SK-N-SH (cell line): ENCODE data around the gene FLYWCH1. TPM values are rescaled to one million over a fixed set of nuclear protein-coding genes. Genes with fewer than 3 reads are reported as not detected.

ENCODE experiments used
- CTCF ChIA-PET: fragments of 300-600, 350-600 bp; formaldehyde crosslinking; extraction: SDS; loops from one replicate; lab custom pipeline; 2021; lab: Yijun Ruan, JAX
- POLR2A ChIA-PET: fragments of 350-600 bp; sonication (Branson Sonifier 250); formaldehyde crosslinking; extraction: SDS; loops from one replicate; lab custom pipeline; 2020; ENCODE audit warnings: antibody characterized with exemption, inconsistent platforms; lab: Yijun Ruan, JAX
- DNase-seq: peaks from one replicate; pipeline ENCODE4 v3.0.0; 2012
- H2AFZ ChIP-seq: fragments of 200-600 bp; sonication (generic); 2 replicates; pipeline ENCODE4 v1.8.1; 2016; ENCODE audit warnings: antibody characterized with exemption, mild to moderate bottlenecking, low read depth
- H3F3A ChIP-seq: fragments of 200-600 bp; sonication (generic); replicated peaks from 2 replicates; pipeline ENCODE3; 2016; ENCODE audit warnings: antibody characterized with exemption, mild to moderate bottlenecking; ENCODE audit not compliant: insufficient read depth
- H3K27ac ChIP-seq, 2 experiments: fragments of 200-500 bp in 1 of 2; fragments of 200-600 bp in 1 of 2; sonication (Bioruptor generic) in 1 of 2; sonication (generic), shearing (Covaris generic) in 1 of 2; 2 replicates each; pipeline versions ENCODE4 v1.5.1 to v1.6.1; 2014 to 2016; ENCODE audit warnings: low read depth in 2 of 2, inconsistent platforms in 1 of 2, low read length in 1 of 2, mild to moderate bottlenecking in 1 of 2, mixed read lengths in 1 of 2
- H3K27me3 ChIP-seq: fragments of 200-600 bp; sonication (generic), shearing (Covaris generic); 2 replicates; pipeline ENCODE4 v1.6.1; 2016; ENCODE audit warnings: mixed run types; ENCODE audit not compliant: insufficient read depth
- H3K36me3 ChIP-seq, 2 experiments: fragments of 200-500 bp in 1 of 2; fragments of 200-600 bp in 1 of 2; sonication (Bioruptor generic) in 1 of 2; sonication (generic) in 1 of 2; replicated peaks in 1 of 2; 2 replicates each; pipeline versions ENCODE3 to v1.5.1; 2014 to 2016; ENCODE audit warnings: low read length in 1 of 2, mild to moderate bottlenecking in 1 of 2; ENCODE audit not compliant: insufficient read depth in 2 of 2, control insufficient read depth in 1 of 2
- H3K4me1 ChIP-seq, 2 experiments: fragments of 200-500 bp in 1 of 2; fragments of 200-600 bp in 1 of 2; sonication (Bioruptor generic) in 1 of 2; sonication (generic), shearing (Covaris generic) in 1 of 2; 2 replicates each; pipeline versions ENCODE4 v1.5.1 to v1.6.1; 2014 to 2016; ENCODE audit warnings: low read depth in 1 of 2, low read length in 1 of 2, mixed run types in 1 of 2; ENCODE audit not compliant: insufficient read depth in 2 of 2, control insufficient read depth in 1 of 2
- H3K4me2 ChIP-seq: fragments of 200-600 bp; sonication (generic), shearing (Covaris generic); 2 replicates; pipeline ENCODE4 v1.6.1; 2017; ENCODE audit warnings: mixed run types
- H3K4me3 ChIP-seq, 2 experiments: fragments of 200-500 bp in 1 of 2; fragments of 200-600 bp in 1 of 2; sonication (Bioruptor generic) in 1 of 2; sonication (generic), shearing (Covaris generic) in 1 of 2; 2 replicates each; pipeline versions ENCODE4 v1.5.1 to v1.8.1; 2014 to 2016; ENCODE audit warnings: low read depth in 2 of 2, inconsistent platforms in 1 of 2, low read length in 1 of 2, mild to moderate bottlenecking in 1 of 2, mixed read lengths in 1 of 2, moderate library complexity in 1 of 2
- H3K79me2 ChIP-seq: fragments of 200-600 bp; sonication (generic); 2 replicates; pipeline ENCODE4 v1.8.1; 2017; ENCODE audit warnings: mild to moderate bottlenecking; ENCODE audit not compliant: insufficient read depth
- H3K9ac ChIP-seq: fragments of 200-600 bp; sonication (generic); 2 replicates; pipeline ENCODE4 v1.6.1; 2017; ENCODE audit warnings: mixed run types
- H3K9me2 ChIP-seq: fragments of 200-600 bp; sonication (generic); 2 replicates; pipeline ENCODE4 v1.6.1; 2017; ENCODE audit warnings: mixed run types
- H3K9me3 ChIP-seq: fragments of 200-600 bp; sonication (generic); 2 replicates; pipeline ENCODE4 v1.6.1; 2017; ENCODE audit warnings: mixed run types, mild to moderate bottlenecking, moderate library complexity
- H4K20me1 ChIP-seq: fragments of 200-600 bp; sonication (generic); 2 replicates; pipeline ENCODE4 v1.6.1; 2017; ENCODE audit warnings: mild to moderate bottlenecking, mixed run types; ENCODE audit not compliant: insufficient read depth
- CHD2 ChIP-seq: fragments of 150-350 bp; IDR thresholded peaks from 2 replicates; pipeline ENCODE4 v1.6.1; 2018; ENCODE audit warnings: low read length; ENCODE audit not compliant: partially characterized antibody
- ELF1 ChIP-seq: IDR thresholded peaks from 2 replicates; pipeline ENCODE4 v1.4.0; 2012
- EZH2phosphoT487 ChIP-seq: fragments of 200-600 bp; sonication (generic); IDR thresholded peaks from 2 replicates; pipeline ENCODE4 v1.6.1; 2017; ENCODE audit warnings: low read depth, mixed run types, mild to moderate bottlenecking, antibody characterized with exemption, moderate library complexity, borderline replicate concordance
- JUND ChIP-seq: IDR thresholded peaks from 2 replicates; pipeline ENCODE4 v1.4.0; 2012
- MEF2A ChIP-seq: IDR thresholded peaks from 2 replicates; pipeline ENCODE4 v1.4.0; 2012; ENCODE audit warnings: low read depth, borderline replicate concordance
- NRF1 ChIP-seq: IDR thresholded peaks from 2 replicates; pipeline ENCODE4 v1.6.1; 2012; ENCODE audit warnings: low read depth, mild to moderate bottlenecking, low read length
- RCOR1 ChIP-seq: fragments of 150-350 bp; IDR thresholded peaks from 2 replicates; pipeline ENCODE4 v1.6.1; 2017; ENCODE audit warnings: antibody characterized with exemption, low read length
- RFX5 ChIP-seq: IDR thresholded peaks from 2 replicates; pipeline ENCODE4 v1.6.1; 2012; ENCODE audit warnings: mild to moderate bottlenecking, improper control_type of control experiment, low read length
- SIN3A ChIP-seq: IDR thresholded peaks from 2 replicates; pipeline ENCODE4 v1.6.1; 2012; ENCODE audit warnings: low read depth, mild to moderate bottlenecking, low read length, moderate library complexity, borderline replicate concordance
- TEAD4 ChIP-seq: IDR thresholded peaks from 2 replicates; pipeline ENCODE4 v1.4.0; 2012; ENCODE audit warnings: mild to moderate bottlenecking, borderline replicate concordance; ENCODE audit not compliant: insufficient read depth
- YY1 ChIP-seq: IDR thresholded peaks from 2 replicates; pipeline ENCODE4 v1.4.0; 2012; ENCODE audit warnings: low read depth, mild to moderate bottlenecking
- WGBS: methylation state at CpG from one replicate; pipeline ENCODE4 v1.1.6; 2017; ENCODE audit warnings: low lambda C conversion rate; 5-methylcytosine and 5-hydroxymethylcytosine counted together
- polyA plus RNA-seq, 3 experiments: library from polyadenylated mRNA; depleted of rRNA; stranded (reverse); fragments of >200 nt; gene quantifications; 2 replicates each; pipeline ENCODE4 v1.2.3, GENCODE V29; 2012
- TF ChIP-seq, protein P1 (sequence below): IDR thresholded peaks from 2 replicates; pipeline ENCODE4 v1.4.0; 2012; ENCODE audit warnings: low read depth, borderline replicate concordance
- TF ChIP-seq, protein P2 (sequence below): fragments of 200-600 bp; sonication (generic); IDR thresholded peaks from 2 replicates; pipeline ENCODE4 v1.6.1; 2017; ENCODE audit warnings: antibody characterized with exemption, mild to moderate bottlenecking, moderate library complexity
- TF ChIP-seq, protein P3 (sequence below): IDR thresholded peaks from 2 replicates; pipeline ENCODE4 v1.4.0; 2012; ENCODE audit warnings: low read depth, borderline replicate concordance

The FLYWCH1 gene
- polyA plus RNA-seq, 1 of the 3 experiments (the other 2 are of a cell fraction): 30.1 TPM

DNA sequence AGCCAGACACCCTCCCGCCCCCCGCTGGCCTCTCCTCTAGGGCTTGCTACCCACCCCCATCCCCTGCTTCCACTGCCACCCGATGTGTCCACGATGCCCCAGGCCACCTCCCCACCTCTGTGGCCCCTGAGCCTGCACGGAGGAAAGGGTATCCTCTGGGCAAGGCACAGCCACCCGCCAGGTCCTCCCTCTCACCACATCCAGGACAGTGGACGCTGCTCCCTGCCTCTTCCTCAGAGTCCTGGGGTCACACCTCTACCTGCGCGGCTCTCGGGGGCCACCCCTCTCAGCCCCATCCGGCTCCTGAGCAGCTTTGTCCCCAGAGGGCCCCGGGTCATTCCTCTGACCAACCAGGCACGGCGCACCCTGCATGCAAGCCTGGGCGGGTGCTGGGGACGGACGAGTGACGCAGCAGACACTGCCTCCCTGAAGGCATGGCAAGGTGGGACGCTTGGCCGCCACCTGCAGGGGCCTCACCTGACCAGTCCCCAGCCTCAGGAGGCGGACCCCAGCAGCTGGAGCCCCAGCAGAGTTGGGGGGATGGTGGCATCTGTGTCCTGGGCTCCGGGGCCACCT is 24.8 kb downstream of the FLYWCH1 start:
- Histone ChIP-seq H3K27me3 (no peaks in the 10 kb centered on the region), H4K20me1 (no peaks in the 10 kb centered on the region), H3K9me3 (no peaks in the 10 kb centered on the region), H3K9me2 (no peaks in the 10 kb centered on the region), H3K79me2 (no peaks in the 10 kb centered on the region), H3K4me3 (no peak overlapping the region), H2AFZ (no peak overlapping the region), H3K4me2 (no peak overlapping the region), H3K36me3 (peaks cover 24 to 36% of the 10 kb centered on the region in 2 experiments), H3F3A (no peaks in the 10 kb centered on the region), H3K4me1 (no peaks in the 10 kb centered on the region), H3K27ac (no peak overlapping the region), H3K9ac (no peak overlapping the region)
- POLR2A ChIA-PET: no interaction called here
- 87% methylated on average over 12 of the region's 22 CpGs for WGBS
- DNase-seq: peak; percentile 14
- CTCF ChIA-PET: interaction anchor here (1.2 to 3.5 kb wide), 2 partner anchors 10 to 26 kb away, joined by 4 to 15 read pairs; no protein-coding TSS in a partner anchor
- TF ChIP-seq RCOR1 (no peak), EZH2phosphoT487 (no peak), NRF1 (no peak), YY1 (no peak)
- TF ChIP-seq, protein P1, sequence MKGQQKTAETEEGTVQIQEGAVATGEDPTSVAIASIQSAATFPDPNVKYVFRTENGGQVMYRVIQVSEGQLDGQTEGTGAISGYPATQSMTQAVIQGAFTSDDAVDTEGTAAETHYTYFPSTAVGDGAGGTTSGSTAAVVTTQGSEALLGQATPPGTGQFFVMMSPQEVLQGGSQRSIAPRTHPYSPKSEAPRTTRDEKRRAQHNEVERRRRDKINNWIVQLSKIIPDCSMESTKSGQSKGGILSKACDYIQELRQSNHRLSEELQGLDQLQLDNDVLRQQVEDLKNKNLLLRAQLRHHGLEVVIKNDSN: no peak
- TF ChIP-seq, protein P2, sequence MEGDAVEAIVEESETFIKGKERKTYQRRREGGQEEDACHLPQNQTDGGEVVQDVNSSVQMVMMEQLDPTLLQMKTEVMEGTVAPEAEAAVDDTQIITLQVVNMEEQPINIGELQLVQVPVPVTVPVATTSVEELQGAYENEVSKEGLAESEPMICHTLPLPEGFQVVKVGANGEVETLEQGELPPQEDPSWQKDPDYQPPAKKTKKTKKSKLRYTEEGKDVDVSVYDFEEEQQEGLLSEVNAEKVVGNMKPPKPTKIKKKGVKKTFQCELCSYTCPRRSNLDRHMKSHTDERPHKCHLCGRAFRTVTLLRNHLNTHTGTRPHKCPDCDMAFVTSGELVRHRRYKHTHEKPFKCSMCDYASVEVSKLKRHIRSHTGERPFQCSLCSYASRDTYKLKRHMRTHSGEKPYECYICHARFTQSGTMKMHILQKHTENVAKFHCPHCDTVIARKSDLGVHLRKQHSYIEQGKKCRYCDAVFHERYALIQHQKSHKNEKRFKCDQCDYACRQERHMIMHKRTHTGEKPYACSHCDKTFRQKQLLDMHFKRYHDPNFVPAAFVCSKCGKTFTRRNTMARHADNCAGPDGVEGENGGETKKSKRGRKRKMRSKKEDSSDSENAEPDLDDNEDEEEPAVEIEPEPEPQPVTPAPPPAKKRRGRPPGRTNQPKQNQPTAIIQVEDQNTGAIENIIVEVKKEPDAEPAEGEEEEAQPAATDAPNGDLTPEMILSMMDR: no peak

DNA sequence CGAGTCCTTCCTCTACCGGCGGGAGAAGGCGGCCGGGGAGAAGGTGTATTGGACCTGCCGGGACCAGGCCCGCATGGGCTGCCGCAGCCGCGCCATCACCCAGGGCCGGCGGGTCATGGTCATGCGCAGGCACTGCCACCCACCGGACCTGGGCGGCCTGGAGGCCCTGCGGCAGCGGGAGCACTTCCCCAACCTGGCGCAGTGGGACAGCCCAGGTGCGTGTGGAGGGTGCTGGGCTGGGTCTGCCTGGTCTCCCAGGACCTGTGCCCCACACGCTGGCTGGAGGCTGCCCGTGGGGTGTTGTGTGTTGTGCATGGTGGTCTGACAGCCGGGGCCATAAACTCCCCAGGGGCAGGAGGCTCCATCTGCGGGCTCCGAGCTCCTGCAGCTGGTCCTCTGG is 25.4 kb downstream of the FLYWCH1 start:
- no peaks in the 10 kb centered on the region for H4K20me1 ChIP-seq
- H3K36me3 ChIP-seq: peaks cover 26 to 37% of the 10 kb centered on the region in 2 experiments
- no peak for TF ChIP-seq JUND
- TF ChIP-seq RFX5: no peak
- no peak for TF ChIP-seq CHD2
- TF ChIP-seq ELF1: no peak
- TF ChIP-seq TEAD4: no peak
- no peak for TF ChIP-seq MEF2A
- TF ChIP-seq, protein P3, sequence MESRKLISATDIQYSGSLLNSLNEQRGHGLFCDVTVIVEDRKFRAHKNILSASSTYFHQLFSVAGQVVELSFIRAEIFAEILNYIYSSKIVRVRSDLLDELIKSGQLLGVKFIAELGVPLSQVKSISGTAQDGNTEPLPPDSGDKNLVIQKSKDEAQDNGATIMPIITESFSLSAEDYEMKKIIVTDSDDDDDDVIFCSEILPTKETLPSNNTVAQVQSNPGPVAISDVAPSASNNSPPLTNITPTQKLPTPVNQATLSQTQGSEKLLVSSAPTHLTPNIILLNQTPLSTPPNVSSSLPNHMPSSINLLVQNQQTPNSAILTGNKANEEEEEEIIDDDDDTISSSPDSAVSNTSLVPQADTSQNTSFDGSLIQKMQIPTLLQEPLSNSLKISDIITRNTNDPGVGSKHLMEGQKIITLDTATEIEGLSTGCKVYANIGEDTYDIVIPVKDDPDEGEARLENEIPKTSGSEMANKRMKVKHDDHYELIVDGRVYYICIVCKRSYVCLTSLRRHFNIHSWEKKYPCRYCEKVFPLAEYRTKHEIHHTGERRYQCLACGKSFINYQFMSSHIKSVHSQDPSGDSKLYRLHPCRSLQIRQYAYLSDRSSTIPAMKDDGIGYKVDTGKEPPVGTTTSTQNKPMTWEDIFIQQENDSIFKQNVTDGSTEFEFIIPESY: no peak
- TF ChIP-seq, protein P2: no peak
- TF ChIP-seq SIN3A: no peak
- H3F3A ChIP-seq: no peaks in the 10 kb centered on the region
- no peaks in the 10 kb centered on the region for H3K9me3 ChIP-seq
- ChIA-PET CTCF (interaction anchor here (1.2 to 3.5 kb wide), 2 partner anchors 10 to 25 kb away, joined by 4 to 15 read pairs; no protein-coding TSS in a partner anchor), POLR2A (no interaction called here)
- no peak overlapping the region for H3K27ac ChIP-seq
- no peak overlapping the region for H2AFZ ChIP-seq
- DNase-seq: no peak
- no peak overlapping the region for H3K4me3 ChIP-seq
- H3K79me2 ChIP-seq: no peaks in the 10 kb centered on the region
- H3K27me3 ChIP-seq: no peaks in the 10 kb centered on the region
- no peaks in the 10 kb centered on the region for H3K4me1 ChIP-seq
- H3K9me2 ChIP-seq: no peaks in the 10 kb centered on the region
- H3K4me2 ChIP-seq: no peak overlapping the region
- 96% methylated on average over 10 of the region's 24 CpGs for WGBS
- no peak overlapping the region for H3K9ac ChIP-seq
